HepG2 (cell line): ENCODE measurements around the gene DQX1. TPM values are rescaled to one million over a fixed set of nuclear protein-coding genes. Genes with fewer than 3 reads are reported as not detected.

Experiments
- CBX2 ChIP-seq, 2 experiments: fragments of 200-600 bp in 1 of 2; sonication (generic); formaldehyde crosslinking in 1 of 2; IDR thresholded peaks; 2 replicates each; pipeline versions ENCODE4 v1.7.0 to v1.8.1; 2018 to 2022; ENCODE audit warnings: low read depth in 2 of 2, low read length in 1 of 2, mild to moderate bottlenecking in 1 of 2, missing genetic modification reagents in 1 of 2
- FOXA1 ChIP-seq, 2 experiments: fragments of 450-650 bp in 1 of 2; sonication (generic) in 1 of 2; formaldehyde crosslinking in 1 of 2; IDR thresholded peaks; 2 replicates each; pipeline versions ENCODE4 v1.4.0 to v1.6.1; 2016 to 2020; ENCODE audit warnings: missing genetic modification reagents in 1 of 2
- HNF4A ChIP-seq: sonication (generic); formaldehyde crosslinking; IDR thresholded peaks from 2 replicates; pipeline ENCODE4 v1.4.0; 2020; ENCODE audit warnings: missing genetic modification reagents
- NFKBIZ ChIP-seq: IDR thresholded peaks from 2 replicates; pipeline ENCODE4 v1.6.1; 2018; ENCODE audit warnings: missing genetic modification reagents, missing compliant biosample characterization
- NKX3-1 ChIP-seq: sonication (generic); formaldehyde crosslinking; IDR thresholded peaks from 2 replicates; pipeline ENCODE4 v1.5.0; 2020; ENCODE audit warnings: missing genetic modification reagents
- ONECUT2 ChIP-seq: sonication (generic); formaldehyde crosslinking; IDR thresholded peaks from 2 replicates; pipeline ENCODE4 v1.4.0; 2020; ENCODE audit warnings: missing genetic modification reagents
- PRPF4 ChIP-seq: fragments of 200-400 bp; formaldehyde crosslinking; IDR thresholded peaks from 2 replicates; pipeline ENCODE4 v1.6.1; 2016; ENCODE audit warnings: low read length, low read depth; ENCODE audit not compliant: poor library complexity, severe bottlenecking
- RBFOX2 ChIP-seq: fragments of 200-400 bp; formaldehyde crosslinking; IDR thresholded peaks from 2 replicates; pipeline ENCODE4 v1.6.1; 2017; ENCODE audit warnings: low read depth, mild to moderate bottlenecking, low read length
- REL ChIP-seq: sonication (generic); formaldehyde crosslinking; conservative IDR thresholded peaks from 2 replicates; pipeline ENCODE4 v1.8.0; 2022; ENCODE audit warnings: mild to moderate bottlenecking, missing genetic modification reagents, moderate library complexity
- RFX1 ChIP-seq: fragments of 450-650 bp; IDR thresholded peaks from 2 replicates; pipeline ENCODE4 v1.6.1; 2017
- SMAD9 ChIP-seq: sonication (generic); formaldehyde crosslinking; IDR thresholded peaks from 2 replicates; pipeline ENCODE4 v1.5.1; 2020; ENCODE audit warnings: mild to moderate bottlenecking, missing genetic modification reagents
- SP1 ChIP-seq, 2 experiments: fragments of 450-650 bp in 1 of 2; sonication (generic) in 1 of 2; formaldehyde crosslinking in 1 of 2; IDR thresholded peaks; 2 replicates each; pipeline versions ENCODE4 v1.4.0 to v1.6.1; 2016 to 2020; ENCODE audit warnings: missing genetic modification reagents in 1 of 2
- SRSF4 ChIP-seq: fragments of 200-400 bp; formaldehyde crosslinking; IDR thresholded peaks from one replicate; pipeline ENCODE4 v1.6.1; 2018; ENCODE audit warnings: mild to moderate bottlenecking, low read depth, low read length, moderate library complexity; ENCODE audit not compliant: poor library complexity, severe bottlenecking
- TEAD2 ChIP-seq: sonication (generic); formaldehyde crosslinking; IDR thresholded peaks from 2 replicates; pipeline ENCODE4 v1.9.0; 2021; ENCODE audit warnings: missing genetic modification reagents
- ZKSCAN1 ChIP-seq: fragments of 150-350 bp; IDR thresholded peaks from 2 replicates; pipeline ENCODE4 v1.6.1; 2014; ENCODE audit warnings: low read length
- ZNF3 ChIP-seq: IDR thresholded peaks from 2 replicates; pipeline ENCODE4 v1.7.0; 2017; ENCODE audit warnings: inconsistent platforms
- ZNF441 ChIP-seq: sonication (generic); formaldehyde crosslinking; IDR thresholded peaks from 2 replicates; pipeline ENCODE4 v1.7.0; 2021; ENCODE audit warnings: missing genetic modification reagents, borderline replicate concordance
- ZNF562 ChIP-seq: sonication (generic); formaldehyde crosslinking; IDR thresholded peaks from 2 replicates; pipeline ENCODE4 v1.8.0; 2022; ENCODE audit warnings: missing genetic modification reagents, borderline replicate concordance
- ZNF572 ChIP-seq: sonication (generic); formaldehyde crosslinking; IDR thresholded peaks from 2 replicates; pipeline ENCODE4 v1.5.1; 2020; ENCODE audit warnings: mild to moderate bottlenecking, missing genetic modification reagents
- ZNF788 ChIP-seq: sonication (generic); formaldehyde crosslinking; IDR thresholded peaks from 2 replicates; pipeline ENCODE4 v1.5.0; 2020; ENCODE audit warnings: mild to moderate bottlenecking, missing genetic modification reagents, borderline replicate concordance
- polyA plus RNA-seq, 8 experiments: library from polyadenylated mRNA; depleted of rRNA in 3 of 8; stranded (reverse) in 7 of 8; unstranded in 1 of 8; fragments of >200 nt; fragmentation: Illumina TruSeq in 4 of 8; extraction: Trizol in 4 of 8; gene quantifications; 2 replicates each; pipeline versions ENCODE4 v1.2.1 to v1.2.3, GENCODE V29; 2011 to 2016; ENCODE audit warnings: low read depth in 4 of 8, missing spikeins in 1 of 8, mixed read lengths in 1 of 8; ENCODE audit not compliant: insufficient read depth in 1 of 8
- total RNA-seq, 5 experiments: library from RNA; depleted of rRNA; stranded (reverse); fragments of >200 nt; fragmentation: Illumina TruSeq; extraction: Trizol; gene quantifications; 2 replicates each; pipeline ENCODE4 v1.2.3, GENCODE V29; 2016; ENCODE audit warnings: low read depth in 1 of 5
- TF ChIP-seq, protein P1 (sequence below): sonication (generic); formaldehyde crosslinking; IDR thresholded peaks from 2 replicates; pipeline ENCODE4 v1.4.0; 2020; ENCODE audit warnings: missing genetic modification reagents
- TF ChIP-seq, protein P2 (sequence below): sonication (generic); formaldehyde crosslinking; conservative IDR thresholded peaks from 2 replicates; pipeline ENCODE4 v1.4.0; 2020; ENCODE audit warnings: missing genetic modification reagents
- TF ChIP-seq, protein P3 (sequence below): IDR thresholded peaks from 2 replicates; pipeline ENCODE4 v1.6.1; 2016
- TF ChIP-seq, protein P4 (sequence below): sonication (generic); formaldehyde crosslinking; IDR thresholded peaks from 2 replicates; pipeline ENCODE4 v1.4.0; 2020; ENCODE audit warnings: mild to moderate bottlenecking, missing genetic modification reagents

DQX1 gene
- total and polyA plus RNA-seq, 2 of the 13 experiments (the other 11 are each of a cell fraction or from before 2014, with no cell fraction given), result 27.6 to 89.8 TPM

DNA sequence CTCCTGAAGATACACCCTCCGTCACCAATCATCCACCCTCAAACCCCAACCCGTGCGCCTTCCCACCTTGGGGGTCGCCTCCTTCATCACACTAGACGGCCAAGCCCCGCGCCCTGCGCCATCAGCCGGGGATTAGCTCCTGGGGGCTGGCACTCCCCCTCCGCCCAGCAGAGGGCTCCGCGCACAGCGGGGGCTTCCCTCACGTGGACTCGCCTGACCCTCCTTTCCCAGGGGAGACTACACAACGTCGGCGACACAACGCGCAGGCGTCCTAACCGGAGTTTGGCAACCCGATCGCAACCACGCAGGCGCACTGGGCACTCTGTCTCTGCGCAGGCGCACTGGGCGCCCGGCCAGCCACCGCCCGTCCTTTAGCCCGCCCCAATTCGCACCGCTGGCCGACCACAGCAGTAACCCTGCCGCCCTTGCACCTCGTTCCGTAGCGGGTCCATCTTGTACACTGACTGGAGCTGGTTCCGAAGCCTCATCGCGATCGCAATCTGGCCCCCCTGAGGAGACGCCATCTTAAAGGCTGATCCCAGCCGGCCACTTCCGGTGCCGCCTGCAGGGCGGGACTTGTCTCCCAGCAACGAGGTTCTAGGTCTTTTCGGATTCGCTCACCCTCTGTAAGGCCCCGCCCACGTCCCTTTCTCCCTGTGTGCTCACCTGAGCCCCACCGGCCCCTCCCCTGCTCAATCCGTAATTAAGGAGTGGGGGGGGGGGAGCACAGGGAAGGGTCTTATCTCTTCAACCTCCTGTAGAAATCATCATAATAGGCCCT is 18.7 kb downstream of the DQX1 start, which contains the start of gene PCGF1 (continued):
- TF ChIP-seq FOXA1 (IDR thresholded peaks at IDR 0.05), result no peak
- TF ChIP-seq FOXA1 (CRISPR knock-in tag; IDR thresholded peaks at IDR 0.05), result peak; percentile 52; the same call in 1 of the 2 replicates
- TF ChIP-seq TEAD2 (CRISPR knock-in tag), result no peak
- TF ChIP-seq ZNF441 (CRISPR knock-in tag), result no peak; the same call in 1 of the 2 replicates
- TF ChIP-seq SRSF4, result no peak
- TF ChIP-seq, protein P1, sequence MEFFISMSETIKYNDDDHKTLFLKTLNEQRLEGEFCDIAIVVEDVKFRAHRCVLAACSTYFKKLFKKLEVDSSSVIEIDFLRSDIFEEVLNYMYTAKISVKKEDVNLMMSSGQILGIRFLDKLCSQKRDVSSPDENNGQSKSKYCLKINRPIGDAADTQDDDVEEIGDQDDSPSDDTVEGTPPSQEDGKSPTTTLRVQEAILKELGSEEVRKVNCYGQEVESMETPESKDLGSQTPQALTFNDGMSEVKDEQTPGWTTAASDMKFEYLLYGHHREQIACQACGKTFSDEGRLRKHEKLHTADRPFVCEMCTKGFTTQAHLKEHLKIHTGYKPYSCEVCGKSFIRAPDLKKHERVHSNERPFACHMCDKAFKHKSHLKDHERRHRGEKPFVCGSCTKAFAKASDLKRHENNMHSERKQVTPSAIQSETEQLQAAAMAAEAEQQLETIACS, result no peak
- TF ChIP-seq ONECUT2 (CRISPR knock-in tag), result no peak
- TF ChIP-seq SP1 (IDR thresholded peaks at IDR 0.05), result no peak
- TF ChIP-seq SP1 (CRISPR knock-in tag; IDR thresholded peaks at IDR 0.05), result 0 out of 2 replicates have a peak, but pooled peaks have one; percentile 33
- peak; percentile 77 for TF ChIP-seq NFKBIZ (CRISPR knock-in tag)
- peak; percentile 24; the same call in 1 of the 2 replicates for TF ChIP-seq SMAD9 (CRISPR knock-in tag)
- peak; percentile 95 for TF ChIP-seq ZNF788 (CRISPR knock-in tag)
- 0 out of 2 replicates have a peak, but pooled peaks have one; percentile 11 for TF ChIP-seq ZKSCAN1
- TF ChIP-seq ZNF572 (CRISPR knock-in tag), result peak; percentile 97; the same call in 1 of the 2 replicates
- TF ChIP-seq CBX2 (IDR thresholded peaks at IDR 0.05; ENCODE audit: low read depth, low read length), result no peak
- TF ChIP-seq CBX2 (CRISPR knock-in tag; IDR thresholded peaks at IDR 0.05; ENCODE audit: low read depth), result 0 out of 2 replicates have a peak, but pooled peaks have one; percentile 35
- TF ChIP-seq, protein P2, sequence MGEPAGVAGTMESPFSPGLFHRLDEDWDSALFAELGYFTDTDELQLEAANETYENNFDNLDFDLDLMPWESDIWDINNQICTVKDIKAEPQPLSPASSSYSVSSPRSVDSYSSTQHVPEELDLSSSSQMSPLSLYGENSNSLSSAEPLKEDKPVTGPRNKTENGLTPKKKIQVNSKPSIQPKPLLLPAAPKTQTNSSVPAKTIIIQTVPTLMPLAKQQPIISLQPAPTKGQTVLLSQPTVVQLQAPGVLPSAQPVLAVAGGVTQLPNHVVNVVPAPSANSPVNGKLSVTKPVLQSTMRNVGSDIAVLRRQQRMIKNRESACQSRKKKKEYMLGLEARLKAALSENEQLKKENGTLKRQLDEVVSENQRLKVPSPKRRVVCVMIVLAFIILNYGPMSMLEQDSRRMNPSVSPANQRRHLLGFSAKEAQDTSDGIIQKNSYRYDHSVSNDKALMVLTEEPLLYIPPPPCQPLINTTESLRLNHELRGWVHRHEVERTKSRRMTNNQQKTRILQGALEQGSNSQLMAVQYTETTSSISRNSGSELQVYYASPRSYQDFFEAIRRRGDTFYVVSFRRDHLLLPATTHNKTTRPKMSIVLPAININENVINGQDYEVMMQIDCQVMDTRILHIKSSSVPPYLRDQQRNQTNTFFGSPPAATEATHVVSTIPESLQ, result no peak; the same call in 1 of the 2 replicates
- TF ChIP-seq ZNF562 (CRISPR knock-in tag), result no peak
- TF ChIP-seq ZNF3 (CRISPR knock-in tag), result no peak
- no peak for TF ChIP-seq PRPF4
- TF ChIP-seq, protein P3, sequence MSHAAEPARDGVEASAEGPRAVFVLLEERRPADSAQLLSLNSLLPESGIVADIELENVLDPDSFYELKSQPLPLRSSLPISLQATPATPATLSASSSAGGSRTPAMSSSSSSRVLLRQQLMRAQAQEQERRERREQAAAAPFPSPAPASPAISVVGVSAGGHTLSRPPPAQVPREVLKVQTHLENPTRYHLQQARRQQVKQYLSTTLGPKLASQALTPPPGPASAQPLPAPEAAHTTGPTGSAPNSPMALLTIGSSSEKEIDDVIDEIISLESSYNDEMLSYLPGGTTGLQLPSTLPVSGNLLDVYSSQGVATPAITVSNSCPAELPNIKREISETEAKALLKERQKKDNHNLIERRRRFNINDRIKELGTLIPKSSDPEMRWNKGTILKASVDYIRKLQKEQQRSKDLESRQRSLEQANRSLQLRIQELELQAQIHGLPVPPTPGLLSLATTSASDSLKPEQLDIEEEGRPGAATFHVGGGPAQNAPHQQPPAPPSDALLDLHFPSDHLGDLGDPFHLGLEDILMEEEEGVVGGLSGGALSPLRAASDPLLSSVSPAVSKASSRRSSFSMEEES (CRISPR knock-in tag), result peak; percentile 71; the same call in 1 of the 2 replicates
- no peak for TF ChIP-seq NKX3-1 (CRISPR knock-in tag)
- TF ChIP-seq HNF4A (CRISPR knock-in tag), result peak; percentile 50
- TF ChIP-seq RFX1, result peak; percentile 97
- peak; percentile 97 for TF ChIP-seq RBFOX2
- TF ChIP-seq, protein P4, sequence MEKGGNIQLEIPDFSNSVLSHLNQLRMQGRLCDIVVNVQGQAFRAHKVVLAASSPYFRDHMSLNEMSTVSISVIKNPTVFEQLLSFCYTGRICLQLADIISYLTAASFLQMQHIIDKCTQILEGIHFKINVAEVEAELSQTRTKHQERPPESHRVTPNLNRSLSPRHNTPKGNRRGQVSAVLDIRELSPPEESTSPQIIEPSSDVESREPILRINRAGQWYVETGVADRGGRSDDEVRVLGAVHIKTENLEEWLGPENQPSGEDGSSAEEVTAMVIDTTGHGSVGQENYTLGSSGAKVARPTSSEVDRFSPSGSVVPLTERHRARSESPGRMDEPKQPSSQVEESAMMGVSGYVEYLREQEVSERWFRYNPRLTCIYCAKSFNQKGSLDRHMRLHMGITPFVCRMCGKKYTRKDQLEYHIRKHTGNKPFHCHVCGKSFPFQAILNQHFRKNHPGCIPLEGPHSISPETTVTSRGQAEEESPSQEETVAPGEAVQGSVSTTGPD (CRISPR knock-in tag), result no peak
- peak; percentile 90 for TF ChIP-seq REL
